ENCODE results near the gene NAT14.

Gene NAT14

GRCh38 chr19:55472463-55472862, 12.5 kb upstream of the NAT14 start:
- DNase-seq = no peak

- DNase-seq = no peak
Measured at GRCh38 chr19:55473225-55474012, 11.6 kb upstream of the NAT14 start.

GRCh38 chr19:55474269-55475265, 10.4 kb upstream of the NAT14 start:
- DNase-seq = no peak

GRCh38 chr19:55476100-55476775, 8.8 kb upstream of the NAT14 start, which contains the start of gene ZNF628:
Gene ZNF628 (plus strand): TSS chr19:55476617. CDS start chr19:55479911, 3,294 bp downstream.
- peak; percentile 93 for DNase-seq

GRCh38 chr19:55477905-55478304, 7.1 kb upstream of the NAT14 start:
- DNase-seq = no peak

- DNase-seq = no peak
Measured at GRCh38 chr19:55478364-55478763, 6.6 kb upstream of the NAT14 start.

GRCh38 chr19:55479045-55479444, 5.9 kb upstream of the NAT14 start:
- DNase-seq = no peak

- DNase-seq = no peak
Measured at GRCh38 chr19:55479451-55480230, 5.3 kb upstream of the NAT14 start.

GRCh38 chr19:55481148-55481793, 3.7 kb upstream of the NAT14 start:
- no peak for DNase-seq

- DNase-seq = no peak
Measured at GRCh38 chr19:55481794-55482155, 3.2 kb upstream of the NAT14 start.

- no peak for DNase-seq
Measured at GRCh38 chr19:55482156-55482961, 2.6 kb upstream of the NAT14 start.

- DNase-seq = no peak
Measured at GRCh38 chr19:55482967-55483705, 1.9 kb upstream of the NAT14 start.

GRCh38 chr19:55483706-55484592, 1.0 kb upstream of the NAT14 start:
- no peak for DNase-seq

- DNase-seq = no peak
Measured at GRCh38 chr19:55485439-55486011, 537 bp downstream of the NAT14 start.

GRCh38 chr19:55486043-55486970, 1.3 kb downstream of the NAT14 start:
- no peak for DNase-seq

- DNase-seq = peak; percentile 64
Measured at GRCh38 chr19:55486971-55487923, 2.3 kb downstream of the NAT14 start.

Data from GOT3 (cell line).